Prostate gland (tissue), 2 donors: ENCODE data around the gene NDUFS5. TPM values are rescaled to one million over a fixed set of nuclear protein-coding genes. Genes with fewer than 3 reads are reported as not detected.
A peak's percentile ranks its signal among the peaks of the same experiment; 100 is the strongest.

ENCODE experiments used
- DNase-seq: peaks from one replicate; pipeline ENCODE4 v3.0.0-alpha.2; 2019; ENCODE audit warnings: low spot score
- H3K27ac ChIP-seq, 2 donors: fragments of 200-600 bp; sonication (generic); 2 replicates each; pipeline ENCODE4 v1.5.1; 2017 to 2019
- H3K27me3 ChIP-seq: fragments of 200-600 bp; sonication (generic); replicated peaks from 2 replicates; pipeline ENCODE4 v1.5.1; 2019; ENCODE audit not compliant: insufficient read depth
- H3K36me3 ChIP-seq, 2 donors: fragments of 200-600 bp; sonication (generic); 1 replicate in 1 of 2; 2 replicates in 1 of 2; pipeline versions ENCODE4 v1.5.1 to v1.8.1; 2017 to 2019
- H3K4me1 ChIP-seq: fragments of 200-600 bp; sonication (generic); replicated peaks from 2 replicates; pipeline ENCODE4 v1.5.1; 2019
- H3K4me3 ChIP-seq, 2 donors: fragments of 200-600 bp; sonication (generic); 2 replicates each; pipeline ENCODE4 v1.5.1; 2017 to 2019
- H3K9me3 ChIP-seq: fragments of 200-600 bp; sonication (generic); 2 replicates; pipeline ENCODE4 v1.5.1; 2017
- POLR2A ChIP-seq: fragments of 450-650 bp; IDR thresholded peaks from one replicate; pipeline ENCODE4 v1.6.1; 2016; ENCODE audit warnings: antibody characterized with exemption, mild to moderate bottlenecking
- POLR2AphosphoS5 ChIP-seq: sonication (generic); formaldehyde crosslinking; IDR thresholded peaks from one replicate; pipeline ENCODE4 v1.6.1; 2017; ENCODE audit warnings: antibody characterized with exemption
- WGBS: methylation state at CpG from one replicate; pipeline ENCODE4 v1.1.5; 2018; 5-methylcytosine and 5-hydroxymethylcytosine counted together
- intact Hi-C: fragments of 100-400 bp; cut with DNase I; formaldehyde crosslinking; loops from one replicate; pipeline ENCODE4 v1.14.2; 2022
- total RNA-seq, 2 donors: library from RNA; depleted of rRNA; stranded (reverse); fragments of >200 nt; gene quantifications; one replicate each; pipeline ENCODE4 v1.1.0, GENCODE V29; 2016
- TF ChIP-seq, protein P1 (sequence below), 4 experiments: fragments of 200-600 bp in 2 of 4; fragments of 450-650 bp in 2 of 4; sonication (generic) in 2 of 4; IDR thresholded peaks; 1 replicate in 3 of 4; 2 replicates in 1 of 4; pipeline ENCODE4 v1.5.1; 2016 to 2019; ENCODE audit warnings: antibody characterized with exemption in 4 of 4, mild to moderate bottlenecking in 2 of 4, moderate library complexity in 2 of 4

NDUFS5 gene
- total RNA-seq, 2 donors from 2014 or later: 310 to 473 TPM

DNA sequence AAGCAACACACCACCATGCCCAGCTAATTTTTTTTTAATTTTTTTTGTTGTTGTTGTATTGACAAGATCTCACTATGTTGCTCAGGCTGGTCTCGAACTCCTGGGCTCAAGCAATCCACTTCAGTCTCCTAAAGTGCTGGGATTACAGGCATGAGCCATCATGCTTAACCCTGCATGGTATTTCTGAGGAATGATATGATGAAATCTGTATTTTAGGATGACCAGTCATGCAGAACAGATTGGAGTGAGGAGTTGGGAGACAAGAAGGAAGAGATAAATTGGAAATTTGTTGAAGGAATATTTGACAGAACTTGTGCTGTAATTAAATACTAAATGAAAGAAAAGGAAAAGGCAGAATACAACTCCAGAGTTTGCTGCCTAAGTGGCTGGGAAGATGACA is 4.7 kb upstream of the NDUFS5 start:
- no peaks in the 10 kb centered on the region for H3K4me1 ChIP-seq
- no peak overlapping the region for H3K27ac ChIP-seq
- no peaks in the 10 kb centered on the region for H3K36me3 ChIP-seq
- intact Hi-C loops: no loop called here
- H3K4me3 ChIP-seq: no peak overlapping the region
- H3K27me3 ChIP-seq: no peaks in the 10 kb centered on the region
- DNase-seq: no peak
- no peaks in the 10 kb centered on the region for H3K9me3 ChIP-seq
- 73% methylated on average over 1 of the region's 1 CpG for WGBS
- TF ChIP-seq POLR2AphosphoS5: no peak
- TF ChIP-seq, protein P1, sequence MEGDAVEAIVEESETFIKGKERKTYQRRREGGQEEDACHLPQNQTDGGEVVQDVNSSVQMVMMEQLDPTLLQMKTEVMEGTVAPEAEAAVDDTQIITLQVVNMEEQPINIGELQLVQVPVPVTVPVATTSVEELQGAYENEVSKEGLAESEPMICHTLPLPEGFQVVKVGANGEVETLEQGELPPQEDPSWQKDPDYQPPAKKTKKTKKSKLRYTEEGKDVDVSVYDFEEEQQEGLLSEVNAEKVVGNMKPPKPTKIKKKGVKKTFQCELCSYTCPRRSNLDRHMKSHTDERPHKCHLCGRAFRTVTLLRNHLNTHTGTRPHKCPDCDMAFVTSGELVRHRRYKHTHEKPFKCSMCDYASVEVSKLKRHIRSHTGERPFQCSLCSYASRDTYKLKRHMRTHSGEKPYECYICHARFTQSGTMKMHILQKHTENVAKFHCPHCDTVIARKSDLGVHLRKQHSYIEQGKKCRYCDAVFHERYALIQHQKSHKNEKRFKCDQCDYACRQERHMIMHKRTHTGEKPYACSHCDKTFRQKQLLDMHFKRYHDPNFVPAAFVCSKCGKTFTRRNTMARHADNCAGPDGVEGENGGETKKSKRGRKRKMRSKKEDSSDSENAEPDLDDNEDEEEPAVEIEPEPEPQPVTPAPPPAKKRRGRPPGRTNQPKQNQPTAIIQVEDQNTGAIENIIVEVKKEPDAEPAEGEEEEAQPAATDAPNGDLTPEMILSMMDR (IDR thresholded peaks at IDR 0.05): no peak
- no peak for TF ChIP-seq POLR2A

DNA sequence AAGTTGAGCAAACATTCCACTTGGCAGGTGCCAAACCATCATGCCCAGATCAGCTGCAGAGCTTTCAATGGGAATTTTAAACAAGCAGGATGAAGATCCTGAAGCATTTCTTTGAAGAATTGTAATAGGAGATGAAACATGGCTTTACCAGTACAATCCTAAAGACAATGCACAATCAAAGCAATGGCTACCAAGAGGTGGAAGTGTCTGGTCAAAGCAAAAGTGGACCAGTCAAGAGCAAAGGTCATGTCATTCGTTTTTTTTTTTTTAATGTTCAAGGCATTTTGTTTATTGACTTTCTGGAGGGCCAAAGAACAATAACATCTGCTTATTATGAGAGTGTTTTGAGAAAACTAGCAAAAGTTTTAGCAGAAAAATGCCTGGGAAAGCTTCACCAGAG is 3.0 kb upstream of the NDUFS5 start:
- no peak overlapping the region for H3K4me3 ChIP-seq
- intact Hi-C loops: no loop called here
- H3K36me3 ChIP-seq: no peaks in the 10 kb centered on the region
- WGBS: 52% methylated on average over 1 of the region's 1 CpG
- no peak for TF ChIP-seq POLR2A
- TF ChIP-seq POLR2AphosphoS5: no peak
- TF ChIP-seq, protein P1 (IDR thresholded peaks at IDR 0.05): no peak
- DNase-seq: no peak
- H3K27ac ChIP-seq: no peak overlapping the region
- no peaks in the 10 kb centered on the region for H3K9me3 ChIP-seq
- H3K27me3 ChIP-seq: no peaks in the 10 kb centered on the region
- H3K4me1 ChIP-seq: no peaks in the 10 kb centered on the region

DNA sequence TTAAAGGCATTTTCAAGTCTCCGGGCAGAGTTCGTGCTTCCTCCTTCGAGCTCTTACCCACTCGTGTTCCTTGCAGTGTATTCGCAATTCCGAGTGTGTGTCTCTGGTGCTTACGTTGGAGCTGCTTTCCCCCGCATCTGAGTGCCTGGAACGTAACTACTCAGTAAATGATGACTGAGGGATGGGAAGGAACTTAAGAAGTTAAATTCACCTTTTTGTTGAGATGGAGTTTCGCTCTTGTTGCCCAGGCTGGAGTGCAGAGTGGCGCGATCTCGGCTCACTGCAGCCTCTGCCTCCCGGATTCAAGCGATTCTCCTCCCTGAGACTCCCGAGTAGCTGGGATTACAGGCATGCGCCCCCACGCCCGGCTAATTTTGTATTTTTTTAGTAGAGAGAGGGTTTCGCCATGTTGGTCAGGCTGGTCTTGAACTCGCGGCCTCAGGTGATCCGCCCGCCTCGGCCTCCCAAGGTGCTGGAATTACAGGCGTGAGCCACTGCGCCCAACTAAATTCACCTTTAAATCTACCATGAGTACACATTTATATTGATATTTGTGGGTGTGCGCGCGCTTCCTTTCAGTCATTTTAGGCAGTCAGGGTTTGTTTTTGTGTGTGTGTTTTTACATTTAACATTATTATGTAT is 837 bp downstream of the NDUFS5 start:
- Histone ChIP-seq H3K27me3 (no peaks in the 10 kb centered on the region), H3K4me3 (peak overlapping the region; percentile 53 to 68), H3K4me1 (no peaks in the 10 kb centered on the region), H3K27ac (peak overlapping the region; percentile 89 to 94), H3K36me3 (no peaks in the 10 kb centered on the region), H3K9me3 (no peaks in the 10 kb centered on the region)
- TF ChIP-seq POLR2AphosphoS5 (no peak), POLR2A (peak; percentile 18)
- WGBS: 24% methylated on average over 30 of the region's 30 CpGs
- intact Hi-C loops: loop anchor here (5.0 kb wide), 1 partner anchor 65 kb away; no protein-coding TSS in a partner anchor
- no peak for DNase-seq

DNA sequence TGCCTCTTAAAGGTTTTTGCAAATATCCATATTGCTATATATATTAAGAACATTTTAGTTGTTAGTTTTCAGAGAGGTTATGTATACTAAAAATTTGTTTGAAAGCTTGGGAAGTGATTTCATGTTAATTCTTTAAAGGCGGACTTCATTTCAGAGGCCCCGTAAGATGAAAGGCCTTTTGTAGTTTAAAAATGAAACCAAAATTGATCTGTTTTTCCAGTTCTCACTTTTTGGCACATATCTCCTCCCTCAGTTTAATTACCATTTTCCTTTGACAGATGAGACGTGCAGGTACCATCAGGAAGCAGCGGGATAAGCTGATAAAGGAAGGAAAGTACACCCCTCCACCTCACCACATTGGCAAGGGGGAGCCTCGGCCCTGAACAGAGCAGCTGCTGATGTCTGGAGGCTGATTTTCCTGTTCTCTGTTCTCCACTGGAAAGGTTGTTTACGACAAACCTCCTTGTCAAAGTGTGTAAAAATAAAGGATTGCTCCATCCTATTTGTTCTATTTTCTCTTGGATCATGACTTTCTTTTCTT is 8.0 kb downstream of the NDUFS5 start:
- Histone ChIP-seq H3K4me3 (no peak overlapping the region), H3K27ac (peak overlapping the region in 1 of 2 donors; percentile 33), H3K36me3 (peaks cover 0 to 4% of the 10 kb centered on the region in 2 donors), H3K4me1 (no peaks in the 10 kb centered on the region), H3K9me3 (no peaks in the 10 kb centered on the region), H3K27me3 (no peaks in the 10 kb centered on the region)
- DNase-seq: no peak
- TF ChIP-seq POLR2AphosphoS5: no peak
- no peak for TF ChIP-seq POLR2A
- TF ChIP-seq, protein P1 (IDR thresholded peaks at IDR 0.05): no peak
- intact Hi-C loops: no loop called here
- 53% methylated on average over 6 of the region's 6 CpGs for whole genome bisulfite sequencing

DNA sequence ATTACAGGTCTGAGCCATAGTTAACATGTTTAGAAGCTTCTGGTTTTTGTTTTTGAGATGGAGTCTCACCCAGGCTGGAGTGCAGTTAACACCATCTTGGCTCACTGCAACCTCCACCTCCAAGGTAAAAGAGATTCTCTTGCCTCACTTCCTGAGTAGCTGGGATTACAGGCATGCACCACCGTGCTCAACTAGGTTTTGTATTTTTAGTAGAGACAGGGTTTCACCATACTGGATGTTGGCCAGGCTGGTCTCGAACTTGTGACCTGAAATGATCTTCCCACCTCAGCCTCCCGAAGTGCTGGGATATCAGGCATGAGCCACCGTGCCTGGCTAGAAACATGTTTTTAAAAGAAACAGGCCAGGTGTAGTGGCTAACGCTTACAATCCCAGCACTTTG is 10.5 kb downstream of the NDUFS5 start:
- no peaks in the 10 kb centered on the region for H3K27me3 ChIP-seq
- intact Hi-C loops: no loop called here
- H3K27ac ChIP-seq: no peak overlapping the region
- no peak for DNase-seq
- H3K9me3 ChIP-seq: no peaks in the 10 kb centered on the region
- no peaks in the 10 kb centered on the region for H3K4me1 ChIP-seq
- H3K36me3 ChIP-seq: peaks cover 0 to 4% of the 10 kb centered on the region in 2 donors
- WGBS: 96% methylated on average over 5 of the region's 5 CpGs
- H3K4me3 ChIP-seq: no peak overlapping the region
- TF ChIP-seq POLR2AphosphoS5 (no peak), POLR2A (no peak)

DNA sequence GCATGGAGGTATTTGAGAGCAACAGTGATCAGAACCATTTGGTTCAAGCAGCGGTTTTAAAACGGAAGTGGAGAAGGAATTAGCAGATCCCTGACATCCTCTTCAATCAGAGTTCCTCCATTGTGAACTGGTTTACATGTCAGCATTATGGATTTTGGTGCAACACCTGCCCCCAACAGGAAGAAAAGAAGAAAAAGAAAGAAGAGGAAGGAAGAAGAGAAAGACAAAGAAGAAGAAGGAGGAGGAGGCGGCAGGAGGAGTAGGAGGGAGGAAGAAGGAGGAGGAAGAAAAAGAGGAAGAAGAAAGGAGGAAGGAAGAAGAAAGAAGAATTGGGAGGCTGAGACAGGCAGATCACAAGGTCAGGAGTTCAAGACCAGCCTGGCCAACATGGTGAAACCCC is 17.4 kb downstream of the NDUFS5 start:
- 82% methylated on average over 3 of the region's 3 CpGs for WGBS
- H3K36me3 ChIP-seq: no peaks in the 10 kb centered on the region
- no peak for DNase-seq
- H3K4me3 ChIP-seq: no peak overlapping the region
- no peaks in the 10 kb centered on the region for H3K9me3 ChIP-seq
- TF ChIP-seq, protein P1 (IDR thresholded peaks at IDR 0.05): no peak
- TF ChIP-seq POLR2AphosphoS5: no peak
- intact Hi-C loops: no loop called here
- no peak overlapping the region for H3K27ac ChIP-seq
- no peaks in the 10 kb centered on the region for H3K4me1 ChIP-seq
- no peaks in the 10 kb centered on the region for H3K27me3 ChIP-seq
